ENCODE data around the gene SLC6A2. TPM values are rescaled to one million over a fixed set of nuclear protein-coding genes. Genes with fewer than 3 reads are reported as not detected.
A peak's percentile ranks its signal among the peaks of the same experiment; 100 is the strongest.

Gene SLC6A2
- total and polyA plus RNA-seq, 2 of the 13 experiments (the other 11 are each of a cell fraction or from before 2014, with no cell fraction given) = 0.62 to 0.66 TPM

DNA sequence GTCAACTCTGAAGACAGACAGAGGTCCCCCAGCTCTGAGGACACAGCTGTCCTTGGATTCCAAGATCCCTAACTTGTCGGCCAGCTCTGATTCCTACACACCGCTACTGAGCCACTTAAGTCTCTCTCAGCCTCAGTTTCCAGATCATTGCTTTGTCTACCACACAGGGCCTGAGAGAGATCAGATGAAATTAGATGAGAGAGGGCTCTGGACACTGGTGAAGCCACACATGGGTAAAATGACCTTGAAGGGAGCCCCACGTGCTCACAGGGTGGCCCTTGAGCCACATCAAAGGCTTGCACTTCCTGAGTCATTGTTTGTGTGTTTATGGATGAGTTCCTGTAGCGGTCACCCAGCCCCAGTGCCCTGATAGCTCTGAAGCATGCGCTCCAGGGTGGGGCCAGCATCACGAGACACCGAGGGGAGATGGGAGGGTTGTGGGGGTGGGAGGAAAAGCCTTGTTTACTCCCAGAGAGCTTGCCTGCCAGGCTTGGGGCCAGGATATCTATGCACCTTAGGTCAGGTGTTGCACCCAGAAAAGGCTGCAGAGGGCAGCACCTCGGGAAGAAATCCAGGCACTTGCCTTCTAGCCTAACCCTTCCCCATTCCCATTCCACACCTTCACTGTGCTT, 32.7 kb upstream of the SLC6A2 start (continued):
- TF ChIP-seq SNAPC2 (CRISPR knock-in tag; IDR thresholded peaks at IDR 0.05) (peak; percentile 88), TSC22D2 (CRISPR knock-in tag; IDR thresholded peaks at IDR 0.05; ENCODE audit: borderline replicate concordance) (peak; percentile 66; the same call in 1 of the 2 replicates), HMG20B (CRISPR knock-in tag; conservative IDR thresholded peaks at IDR 0.05) (peak; percentile 77; the same call in 1 of the 2 replicates), TGIF2 (CRISPR knock-in tag; IDR thresholded peaks at IDR 0.05) (peak; percentile 88), AGO1 (IDR thresholded peaks at IDR 0.05; ENCODE audit: low read depth, low read length, poor library complexity, severe bottlenecking) (no peak), ZNF232 (CRISPR knock-in tag; IDR thresholded peaks at IDR 0.05; ENCODE audit: borderline replicate concordance) (peak; percentile 85; the same call in 1 of the 2 replicates), ZIK1 (CRISPR knock-in tag; IDR thresholded peaks at IDR 0.05; ENCODE audit: borderline replicate concordance, low read depth) (no peak), ZNF180 (CRISPR knock-in tag; IDR thresholded peaks at IDR 0.05; ENCODE audit: borderline replicate concordance, low read depth) (no peak), TCF7L2 (IDR thresholded peaks at IDR 0.05; ENCODE audit: low read depth, low read length) (peak; percentile 92), ZNF552 (CRISPR knock-in tag; IDR thresholded peaks at IDR 0.05; ENCODE audit: borderline replicate concordance) (no peak), MEF2D (CRISPR knock-in tag; IDR thresholded peaks at IDR 0.05) (peak; percentile 97), ZFP90 (CRISPR knock-in tag; IDR thresholded peaks at IDR 0.05; ENCODE audit: borderline replicate concordance) (peak; percentile 90; the same call in 1 of the 2 replicates), HIVEP1 (CRISPR knock-in tag; IDR thresholded peaks at IDR 0.05) (peak; percentile 90), RFX1 (IDR thresholded peaks at IDR 0.05) (no peak), SOX5 (CRISPR knock-in tag; IDR thresholded peaks at IDR 0.05; ENCODE audit: borderline replicate concordance) (peak; percentile 98)
- TF ChIP-seq, protein P1, sequence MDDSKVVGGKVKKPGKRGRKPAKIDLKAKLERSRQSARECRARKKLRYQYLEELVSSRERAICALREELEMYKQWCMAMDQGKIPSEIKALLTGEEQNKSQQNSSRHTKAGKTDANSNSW (CRISPR knock-in tag; IDR thresholded peaks at IDR 0.05; ENCODE audit: borderline replicate concordance) = peak; percentile 41; the same call in 1 of the 2 replicates
- TF ChIP-seq, protein P2, sequence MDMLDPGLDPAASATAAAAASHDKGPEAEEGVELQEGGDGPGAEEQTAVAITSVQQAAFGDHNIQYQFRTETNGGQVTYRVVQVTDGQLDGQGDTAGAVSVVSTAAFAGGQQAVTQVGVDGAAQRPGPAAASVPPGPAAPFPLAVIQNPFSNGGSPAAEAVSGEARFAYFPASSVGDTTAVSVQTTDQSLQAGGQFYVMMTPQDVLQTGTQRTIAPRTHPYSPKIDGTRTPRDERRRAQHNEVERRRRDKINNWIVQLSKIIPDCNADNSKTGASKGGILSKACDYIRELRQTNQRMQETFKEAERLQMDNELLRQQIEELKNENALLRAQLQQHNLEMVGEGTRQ (IDR thresholded peaks at IDR 0.05; ENCODE audit: low read depth, low read length) = peak; percentile 84
- TF ChIP-seq, protein P2 (CRISPR knock-in tag; IDR thresholded peaks at IDR 0.05; ENCODE audit: borderline replicate concordance) = peak; percentile 86; the same call in 1 of the 2 replicates
- TF ChIP-seq, protein P3, sequence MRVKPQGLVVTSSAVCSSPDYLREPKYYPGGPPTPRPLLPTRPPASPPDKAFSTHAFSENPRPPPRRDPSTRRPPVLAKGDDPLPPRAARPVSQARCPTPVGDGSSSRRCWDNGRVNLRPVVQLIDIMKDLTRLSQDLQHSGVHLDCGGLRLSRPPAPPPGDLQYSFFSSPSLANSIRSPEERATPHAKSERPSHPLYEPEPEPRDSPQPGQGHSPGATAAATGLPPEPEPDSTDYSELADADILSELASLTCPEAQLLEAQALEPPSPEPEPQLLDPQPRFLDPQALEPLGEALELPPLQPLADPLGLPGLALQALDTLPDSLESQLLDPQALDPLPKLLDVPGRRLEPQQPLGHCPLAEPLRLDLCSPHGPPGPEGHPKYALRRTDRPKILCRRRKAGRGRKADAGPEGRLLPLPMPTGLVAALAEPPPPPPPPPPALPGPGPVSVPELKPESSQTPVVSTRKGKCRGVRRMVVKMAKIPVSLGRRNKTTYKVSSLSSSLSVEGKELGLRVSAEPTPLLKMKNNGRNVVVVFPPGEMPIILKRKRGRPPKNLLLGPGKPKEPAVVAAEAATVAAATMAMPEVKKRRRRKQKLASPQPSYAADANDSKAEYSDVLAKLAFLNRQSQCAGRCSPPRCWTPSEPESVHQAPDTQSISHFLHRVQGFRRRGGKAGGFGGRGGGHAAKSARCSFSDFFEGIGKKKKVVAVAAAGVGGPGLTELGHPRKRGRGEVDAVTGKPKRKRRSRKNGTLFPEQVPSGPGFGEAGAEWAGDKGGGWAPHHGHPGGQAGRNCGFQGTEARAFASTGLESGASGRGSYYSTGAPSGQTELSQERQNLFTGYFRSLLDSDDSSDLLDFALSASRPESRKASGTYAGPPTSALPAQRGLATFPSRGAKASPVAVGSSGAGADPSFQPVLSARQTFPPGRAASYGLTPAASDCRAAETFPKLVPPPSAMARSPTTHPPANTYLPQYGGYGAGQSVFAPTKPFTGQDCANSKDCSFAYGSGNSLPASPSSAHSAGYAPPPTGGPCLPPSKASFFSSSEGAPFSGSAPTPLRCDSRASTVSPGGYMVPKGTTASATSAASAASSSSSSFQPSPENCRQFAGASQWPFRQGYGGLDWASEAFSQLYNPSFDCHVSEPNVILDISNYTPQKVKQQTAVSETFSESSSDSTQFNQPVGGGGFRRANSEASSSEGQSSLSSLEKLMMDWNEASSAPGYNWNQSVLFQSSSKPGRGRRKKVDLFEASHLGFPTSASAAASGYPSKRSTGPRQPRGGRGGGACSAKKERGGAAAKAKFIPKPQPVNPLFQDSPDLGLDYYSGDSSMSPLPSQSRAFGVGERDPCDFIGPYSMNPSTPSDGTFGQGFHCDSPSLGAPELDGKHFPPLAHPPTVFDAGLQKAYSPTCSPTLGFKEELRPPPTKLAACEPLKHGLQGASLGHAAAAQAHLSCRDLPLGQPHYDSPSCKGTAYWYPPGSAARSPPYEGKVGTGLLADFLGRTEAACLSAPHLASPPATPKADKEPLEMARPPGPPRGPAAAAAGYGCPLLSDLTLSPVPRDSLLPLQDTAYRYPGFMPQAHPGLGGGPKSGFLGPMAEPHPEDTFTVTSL (CRISPR knock-in tag; IDR thresholded peaks at IDR 0.05; ENCODE audit: borderline replicate concordance) = peak; percentile 93; the same call in 1 of the 2 replicates
- TF ChIP-seq, protein P4, sequence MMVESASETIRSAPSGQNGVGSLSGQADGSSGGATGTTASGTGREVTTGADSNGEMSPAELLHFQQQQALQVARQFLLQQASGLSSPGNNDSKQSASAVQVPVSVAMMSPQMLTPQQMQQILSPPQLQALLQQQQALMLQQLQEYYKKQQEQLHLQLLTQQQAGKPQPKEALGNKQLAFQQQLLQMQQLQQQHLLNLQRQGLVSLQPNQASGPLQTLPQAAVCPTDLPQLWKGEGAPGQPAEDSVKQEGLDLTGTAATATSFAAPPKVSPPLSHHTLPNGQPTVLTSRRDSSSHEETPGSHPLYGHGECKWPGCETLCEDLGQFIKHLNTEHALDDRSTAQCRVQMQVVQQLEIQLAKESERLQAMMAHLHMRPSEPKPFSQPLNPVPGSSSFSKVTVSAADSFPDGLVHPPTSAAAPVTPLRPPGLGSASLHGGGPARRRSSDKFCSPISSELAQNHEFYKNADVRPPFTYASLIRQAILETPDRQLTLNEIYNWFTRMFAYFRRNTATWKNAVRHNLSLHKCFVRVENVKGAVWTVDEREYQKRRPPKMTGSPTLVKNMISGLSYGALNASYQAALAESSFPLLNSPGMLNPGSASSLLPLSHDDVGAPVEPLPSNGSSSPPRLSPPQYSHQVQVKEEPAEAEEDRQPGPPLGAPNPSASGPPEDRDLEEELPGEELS (CRISPR knock-in tag; IDR thresholded peaks at IDR 0.05) = peak; percentile 100
